OCI-LY3 (cell line): ENCODE results near the gene EMX2.

Experiments
- CTCF ChIP-seq: fragments of 200-600, 300-600 bp; sonication (generic); IDR thresholded peaks from 2 replicates; pipeline ENCODE4 v1.5.1; 2014; ENCODE audit warnings: antibody characterized with exemption, low read length, low read depth
- EZH2phosphoT487 ChIP-seq: fragments of 200-600 bp; shearing (Covaris generic); IDR thresholded peaks from 2 replicates; pipeline ENCODE4 v1.6.1; 2018; ENCODE audit warnings: antibody characterized with exemption, mixed run types, low read depth

DNA sequence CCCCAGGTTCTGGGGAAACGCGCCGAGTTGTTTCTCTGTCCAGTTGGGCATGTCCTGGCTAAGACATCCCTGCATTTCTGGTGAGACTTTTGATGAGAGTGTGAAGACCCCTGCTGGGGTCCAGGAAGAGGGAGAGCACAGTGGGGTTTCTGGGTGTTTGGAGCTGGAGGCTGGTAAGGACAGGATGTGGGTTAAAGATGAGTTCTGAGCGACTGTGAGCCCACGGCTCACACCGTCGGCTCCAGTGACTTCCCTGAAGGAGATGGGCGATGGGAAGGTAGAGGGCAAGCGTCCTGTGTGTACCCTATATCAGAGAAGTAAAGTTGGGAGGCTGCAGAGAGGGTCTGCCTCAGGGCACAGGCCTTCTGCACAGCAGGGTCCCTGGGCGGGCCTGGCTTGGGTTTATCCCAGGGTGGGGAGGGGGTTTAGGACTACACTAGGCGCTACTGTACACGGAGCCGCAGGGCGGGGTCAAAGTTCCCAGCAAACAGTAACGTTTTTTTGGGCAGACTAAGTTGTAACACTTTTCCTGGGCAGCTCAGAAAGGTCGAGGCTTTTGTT is 3.6 kb downstream of the EMX2 start:
- TF ChIP-seq CTCF (no peak), EZH2phosphoT487 (no peak)
